Gastroesophageal sphincter (tissue), 4 donors: Measurements from ENCODE around the gene HMGN1. TPM values are rescaled to one million over a fixed set of nuclear protein-coding genes. Genes with fewer than 3 reads are reported as not detected.
A peak's percentile ranks its signal among the peaks of the same experiment; 100 is the strongest.

Experiments
- ATAC-seq: fragments of 150-250 bp; one replicate; pipeline ENCODE4 v1.9.1; 2016; ENCODE audit warnings: mild to moderate bottlenecking, moderate library complexity
- H3K27ac ChIP-seq, 4 donors: fragments of 200-600 bp; sonication (generic) in 3 of 4; 1 replicate in 3 of 4; 2 replicates in 1 of 4; pipeline ENCODE4 v1.5.1; 2016 to 2019
- H3K27me3 ChIP-seq: fragments of 200-600 bp; sonication (generic); one replicate; pipeline ENCODE4 v1.5.1; 2019
- H3K36me3 ChIP-seq, 2 donors: fragments of 200-600 bp; sonication (generic); one replicate each; pipeline ENCODE4 v1.5.1; 2019; ENCODE audit warnings: control low read depth in 1 of 2
- H3K4me1 ChIP-seq, 3 donors: fragments of 200-600 bp; sonication (generic); 1 replicate in 2 of 3; 2 replicates in 1 of 3; pipeline ENCODE4 v1.5.1; 2016 to 2019; ENCODE audit warnings: control low read depth in 2 of 3
- H3K4me3 ChIP-seq, 2 donors: fragments of 200-600 bp; sonication (generic); one replicate each; pipeline ENCODE4 v1.5.1; 2019; ENCODE audit warnings: mild to moderate bottlenecking in 1 of 2, moderate library complexity in 1 of 2
- H3K9me3 ChIP-seq, 3 donors: fragments of 200-600 bp; sonication (generic); one replicate each; pipeline ENCODE4 v1.5.1; 2017 to 2019; ENCODE audit warnings: control low read depth in 2 of 3
- EP300 ChIP-seq: sonication (generic); formaldehyde crosslinking; IDR thresholded peaks from one replicate; pipeline ENCODE4 v1.6.1; 2017; ENCODE audit warnings: antibody characterized with exemption, mild to moderate bottlenecking
- POLR2A ChIP-seq, 2 donors: fragments of 450-650 bp; IDR thresholded peaks; one replicate each; pipeline ENCODE4 v1.6.1; 2017; ENCODE audit warnings: antibody characterized with exemption in 2 of 2, mild to moderate bottlenecking in 2 of 2, moderate library complexity in 1 of 2
- POLR2AphosphoS5 ChIP-seq: sonication (generic); formaldehyde crosslinking; IDR thresholded peaks from one replicate; pipeline ENCODE4 v1.6.1; 2017; ENCODE audit warnings: antibody characterized with exemption
- WGBS, 2 donors: methylation state at CpG; one replicate each; pipeline ENCODE4 v1.1.5; 2018; ENCODE audit warnings: low coverage in 1 of 2; 5-methylcytosine and 5-hydroxymethylcytosine counted together
- total RNA-seq, 4 donors: library from RNA; depleted of rRNA; stranded (reverse); fragments of >200 nt; gene quantifications; one replicate each; pipeline ENCODE4 v1.1.0, GENCODE V29; 2016
- TF ChIP-seq, protein P1 (sequence below), 4 experiments: fragments of 200-600 bp in 2 of 4; fragments of 450-650 bp in 2 of 4; sonication (generic) in 1 of 4; IDR thresholded peaks; one replicate each; pipeline ENCODE4 v1.5.1; 2017 to 2019; ENCODE audit warnings: antibody characterized with exemption in 4 of 4, mild to moderate bottlenecking in 2 of 4, moderate library complexity in 2 of 4

The HMGN1 gene
- total RNA-seq, 4 donors from 2014 or later: 69.0 to 117 (median 80.8) TPM

DNA sequence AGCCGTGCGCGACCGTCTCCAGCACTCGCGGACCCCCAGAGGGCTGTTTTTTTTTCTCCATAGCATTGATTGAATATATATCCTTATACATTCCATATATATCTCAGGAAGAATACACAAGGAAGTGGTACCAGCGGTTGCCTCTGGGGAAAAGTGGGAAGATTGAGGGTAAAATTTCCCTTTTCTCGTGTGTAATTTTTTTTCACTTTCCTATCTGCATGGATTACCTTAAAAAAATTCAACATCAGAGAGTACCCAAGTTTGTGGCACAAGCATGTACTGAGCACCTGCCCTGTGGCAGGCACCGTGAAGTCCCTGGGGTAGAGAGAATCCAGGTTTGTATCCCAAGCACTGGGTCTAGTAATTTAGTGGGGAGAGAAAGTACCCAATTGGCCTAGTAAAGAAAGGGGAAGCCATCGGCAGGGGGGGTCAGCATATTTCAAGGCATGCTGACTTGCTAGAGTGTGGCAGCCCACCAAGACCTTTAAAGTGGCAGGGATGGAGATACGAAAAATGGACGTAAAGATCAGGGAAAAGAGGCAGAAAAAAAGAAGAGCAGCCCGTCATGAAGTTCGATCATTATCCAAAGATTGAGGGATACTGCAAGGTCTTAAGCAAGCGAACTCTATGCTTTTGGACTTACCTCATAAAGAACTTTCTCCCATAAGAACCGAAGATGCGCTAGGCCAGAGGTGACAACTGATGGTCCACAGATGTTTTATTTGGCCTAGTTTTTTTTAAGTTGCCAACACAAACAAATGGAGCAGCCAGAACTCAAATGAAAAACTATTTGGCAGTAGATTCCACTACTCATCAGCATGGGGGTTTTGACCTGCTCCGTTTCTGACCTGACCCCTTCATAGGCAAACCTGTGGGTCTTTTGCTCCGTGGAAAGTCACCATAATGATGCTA is 1.5 kb upstream of the HMGN1 start:
- Histone ChIP-seq H3K27me3 (no peaks in the 10 kb centered on the region), H3K4me1 (peaks cover 0 to 35% (median 5%) of the 10 kb centered on the region in 3 donors), H3K4me3 (peak overlapping the region in 1 of 2 donors; percentile 83), H3K27ac (peak overlapping the region; percentile 30 to 97 (median 92)), H3K9me3 (no peaks in the 10 kb centered on the region), H3K36me3 (no peaks in the 10 kb centered on the region)
- ATAC-seq: no peak
- WGBS, 2 donors: 60 to 62% methylated on average over 12 to 18 of the region's 19 CpGs
- no peak for TF ChIP-seq POLR2AphosphoS5
- TF ChIP-seq, protein P1, sequence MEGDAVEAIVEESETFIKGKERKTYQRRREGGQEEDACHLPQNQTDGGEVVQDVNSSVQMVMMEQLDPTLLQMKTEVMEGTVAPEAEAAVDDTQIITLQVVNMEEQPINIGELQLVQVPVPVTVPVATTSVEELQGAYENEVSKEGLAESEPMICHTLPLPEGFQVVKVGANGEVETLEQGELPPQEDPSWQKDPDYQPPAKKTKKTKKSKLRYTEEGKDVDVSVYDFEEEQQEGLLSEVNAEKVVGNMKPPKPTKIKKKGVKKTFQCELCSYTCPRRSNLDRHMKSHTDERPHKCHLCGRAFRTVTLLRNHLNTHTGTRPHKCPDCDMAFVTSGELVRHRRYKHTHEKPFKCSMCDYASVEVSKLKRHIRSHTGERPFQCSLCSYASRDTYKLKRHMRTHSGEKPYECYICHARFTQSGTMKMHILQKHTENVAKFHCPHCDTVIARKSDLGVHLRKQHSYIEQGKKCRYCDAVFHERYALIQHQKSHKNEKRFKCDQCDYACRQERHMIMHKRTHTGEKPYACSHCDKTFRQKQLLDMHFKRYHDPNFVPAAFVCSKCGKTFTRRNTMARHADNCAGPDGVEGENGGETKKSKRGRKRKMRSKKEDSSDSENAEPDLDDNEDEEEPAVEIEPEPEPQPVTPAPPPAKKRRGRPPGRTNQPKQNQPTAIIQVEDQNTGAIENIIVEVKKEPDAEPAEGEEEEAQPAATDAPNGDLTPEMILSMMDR (IDR thresholded peaks at IDR 0.05): no peak
- TF ChIP-seq EP300: no peak
- no peak for TF ChIP-seq POLR2A (IDR thresholded peaks at IDR 0.05)

DNA sequence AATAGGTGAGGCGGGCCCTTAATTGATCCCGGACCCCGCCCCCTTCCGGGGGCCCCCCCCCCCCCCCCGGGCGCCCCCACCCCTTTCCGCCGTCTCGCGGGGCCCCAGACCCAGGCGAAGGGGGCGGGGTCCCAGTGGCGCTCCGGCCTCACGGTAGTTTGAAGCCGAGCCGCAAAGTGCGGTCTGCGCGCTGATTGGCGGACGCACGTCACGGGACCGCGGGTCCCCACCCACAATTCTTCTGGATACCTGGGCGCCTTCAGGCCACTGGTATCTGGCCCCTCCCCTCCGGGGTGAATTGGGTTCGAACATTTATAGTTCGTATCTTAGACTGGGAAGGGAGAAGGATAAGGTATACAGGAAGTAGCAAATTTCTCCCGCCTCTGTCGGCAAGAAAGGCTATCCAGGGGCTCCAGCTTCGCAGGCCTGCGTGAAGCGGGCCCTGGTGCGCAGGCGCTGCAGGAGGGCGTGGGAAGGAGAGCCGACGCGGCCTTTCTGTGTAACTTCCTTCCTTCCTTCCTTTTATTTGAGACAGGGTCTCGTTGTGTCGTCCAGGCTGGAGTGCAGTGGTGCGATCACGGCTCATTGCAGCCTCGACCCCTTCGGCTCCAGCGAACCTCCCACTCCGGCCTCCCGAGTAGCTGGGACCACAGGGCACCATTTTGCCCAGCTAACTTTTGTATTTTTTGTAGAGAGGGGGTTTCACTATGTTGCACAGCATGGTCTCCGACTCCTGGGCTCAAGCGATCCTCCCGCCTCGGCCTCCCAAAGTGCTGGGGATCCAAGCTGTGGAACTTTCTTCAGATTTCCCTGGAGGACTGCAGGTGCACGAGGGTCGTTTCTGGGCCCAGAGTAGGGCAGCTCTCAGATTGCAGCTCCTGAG is 564 bp upstream of the HMGN1 start:
- H3K4me1 ChIP-seq: peaks cover 0 to 44% (median 5%) of the 10 kb centered on the region in 3 donors
- TF ChIP-seq, protein P1 (IDR thresholded peaks at IDR 0.05): no peak
- peak; percentile 14 for TF ChIP-seq POLR2AphosphoS5
- TF ChIP-seq POLR2A (IDR thresholded peaks at IDR 0.05): peak in 1 of 2 donors; percentile 19
- H3K36me3 ChIP-seq: no peaks in the 10 kb centered on the region
- H3K27ac ChIP-seq: peak overlapping the region; percentile 55 to 97 (median 92)
- peak; percentile 93 for ATAC-seq
- WGBS, 2 donors: 0 to 2% methylated on average over 8 to 12 of the region's 56 CpGs
- H3K27me3 ChIP-seq: no peaks in the 10 kb centered on the region
- H3K9me3 ChIP-seq: no peaks in the 10 kb centered on the region
- peak overlapping the region; percentile 50 to 83 for H3K4me3 ChIP-seq

DNA sequence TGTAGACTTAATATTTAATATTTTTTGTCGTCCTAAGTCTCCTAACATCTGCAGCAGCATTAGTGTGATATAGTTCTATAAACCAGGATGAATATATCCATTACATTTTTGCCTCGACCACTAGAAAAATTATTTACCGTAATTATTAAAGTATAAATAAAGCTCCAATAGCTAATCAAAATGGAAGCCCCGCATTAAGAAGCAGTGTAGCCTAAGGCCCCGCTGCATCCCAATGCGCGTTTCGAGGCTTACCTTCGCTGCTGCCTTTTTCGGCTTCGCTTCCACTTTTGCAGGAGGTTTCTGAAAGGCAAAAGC is 891 bp downstream of the HMGN1 start:
- WGBS, 2 donors: 1 to 3% methylated on average over 7 to 8 of the region's 11 CpGs
- Histone ChIP-seq H3K27me3 (no peaks in the 10 kb centered on the region), H3K4me3 (peak overlapping the region; percentile 50 to 83), H3K4me1 (peaks cover 0 to 57% (median 5%) of the 10 kb centered on the region in 3 donors), H3K27ac (peak overlapping the region; percentile 55 to 97 (median 92)), H3K9me3 (no peaks in the 10 kb centered on the region), H3K36me3 (peaks cover 0 to 11% of the 10 kb centered on the region in 2 donors)
- ATAC-seq: no peak
- TF ChIP-seq POLR2AphosphoS5 (no peak), POLR2A (IDR thresholded peaks at IDR 0.05) (no peak), EP300 (no peak)
- TF ChIP-seq, protein P1 (IDR thresholded peaks at IDR 0.05): no peak

DNA sequence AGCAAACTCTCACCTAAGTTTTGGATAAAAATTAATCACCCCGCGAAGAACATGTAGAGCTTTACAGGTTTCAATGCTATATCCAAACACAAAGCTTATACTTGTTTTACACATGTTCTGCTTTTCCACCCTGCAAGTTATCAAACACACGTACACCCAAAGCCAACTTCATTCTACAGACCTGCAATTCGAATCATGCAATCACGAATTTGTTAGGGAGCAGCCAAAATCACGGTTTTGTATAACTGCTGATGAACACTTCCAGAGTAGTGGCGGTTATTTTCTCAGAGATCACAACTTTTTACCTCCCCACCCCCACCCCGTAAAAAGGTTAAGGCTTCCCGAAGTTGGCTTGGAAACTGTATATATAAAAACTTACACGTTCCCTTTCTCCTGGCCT is 1.4 kb downstream of the HMGN1 start:
- peaks cover 0 to 57% (median 5%) of the 10 kb centered on the region in 3 donors for H3K4me1 ChIP-seq
- no peaks in the 10 kb centered on the region for H3K9me3 ChIP-seq
- ATAC-seq: no peak
- peak overlapping the region; percentile 50 to 83 for H3K4me3 ChIP-seq
- WGBS, 2 donors: 5 to 11% methylated on average over 9 to 10 of the region's 10 CpGs
- H3K27me3 ChIP-seq: no peaks in the 10 kb centered on the region
- H3K36me3 ChIP-seq: peaks cover 0 to 12% of the 10 kb centered on the region in 2 donors
- peak overlapping the region; percentile 55 to 97 (median 92) for H3K27ac ChIP-seq
- TF ChIP-seq POLR2A (IDR thresholded peaks at IDR 0.05) (no peak), POLR2AphosphoS5 (no peak), EP300 (no peak)
- TF ChIP-seq, protein P1 (IDR thresholded peaks at IDR 0.05): no peak
